H1 (cell line): ENCODE data around the gene MPP3. TPM values are rescaled to one million over a fixed set of nuclear protein-coding genes. Genes with fewer than 3 reads are reported as not detected.

ENCODE experiments used
- CTCF ChIA-PET: fragments of 300-600 bp; sonication (Branson Sonifier 250); formaldehyde crosslinking; loops from one replicate; lab custom pipeline; 2021; ENCODE audit not compliant: partially characterized antibody; lab: Charles Lee
- POLR2A ChIA-PET: fragments of 300-600 bp; sonication (Branson Sonifier 250); formaldehyde crosslinking; loops from one replicate; lab custom pipeline; 2021; ENCODE audit warnings: inconsistent platforms; ENCODE audit not compliant: partially characterized antibody; lab: Charles Lee
- DNase-seq, 2 experiments: peaks; one replicate each; pipeline versions ENCODE4 v3.0.0 to v3.0.0-alpha.2; 2010 to 2022; ENCODE audit warnings: low spot score in 2 of 2, low read depth in 1 of 2, mixed read lengths in 1 of 2
- FAIRE-seq: peaks from 2 replicates; lab custom pipeline; 2011; peaks lifted over from hg19 to GRCh38; lab: Jason Lieb, UNC
- H2AFZ ChIP-seq: 2 replicates; pipeline ENCODE4 v1.8.1; 2012; ENCODE audit warnings: low read length, inconsistent platforms
- H2AK5ac ChIP-seq: 2 replicates; pipeline ENCODE4 v1.6.1; 2013; ENCODE audit warnings: low read depth, low read length
- H2BK120ac ChIP-seq: replicated peaks from 2 replicates; pipeline ENCODE3; 2013; ENCODE audit warnings: low read depth, low read length, inconsistent platforms
- H2BK12ac ChIP-seq: 2 replicates; pipeline ENCODE4 v1.6.1; 2013; ENCODE audit warnings: low read depth, low read length
- H2BK15ac ChIP-seq: 2 replicates; pipeline ENCODE4 v1.6.1; 2013; ENCODE audit warnings: low read length
- H2BK20ac ChIP-seq: 2 replicates; pipeline ENCODE4 v1.6.1; 2013; ENCODE audit warnings: low read length
- H2BK5ac ChIP-seq: 2 replicates; pipeline ENCODE4 v1.6.1; 2013; ENCODE audit warnings: low read depth, low read length
- H3K14ac ChIP-seq: 2 replicates; pipeline ENCODE4 v1.6.1; 2013; ENCODE audit warnings: inconsistent platforms; ENCODE audit not compliant: insufficient read length
- H3K18ac ChIP-seq: 2 replicates; pipeline ENCODE4 v1.6.1; 2013; ENCODE audit warnings: low read length; ENCODE audit errors: extremely low read depth
- H3K23ac ChIP-seq: 2 replicates; pipeline ENCODE4 v1.6.1; 2013; ENCODE audit warnings: inconsistent platforms; ENCODE audit not compliant: insufficient read length
- H3K23me2 ChIP-seq: 2 replicates; pipeline ENCODE4 v1.6.1; 2013; ENCODE audit warnings: low read depth, low read length
- H3K27ac ChIP-seq: 2 replicates; pipeline ENCODE4 v1.6.1; 2011; ENCODE audit warnings: low read depth, low read length, inconsistent platforms
- H3K27me3 ChIP-seq, 4 experiments: replicated peaks in 1 of 4; 1 replicate in 1 of 4; 2 replicates in 3 of 4; pipeline versions ENCODE4 v1.6.1 to v1.8.1; 2011 to 2013; ENCODE audit warnings: low read length in 3 of 4, mild to moderate bottlenecking in 3 of 4, inconsistent platforms in 2 of 4, mixed read lengths in 2 of 4, moderate library complexity in 1 of 4; ENCODE audit not compliant: control insufficient read depth in 3 of 4, insufficient read depth in 3 of 4; ENCODE audit errors: extremely low read depth in 1 of 4
- H3K36me3 ChIP-seq, 4 experiments: 2 replicates each; pipeline versions ENCODE4 v1.6.1 to v1.8.1; 2011 to 2013; ENCODE audit warnings: mild to moderate bottlenecking in 4 of 4, low read length in 3 of 4, moderate library complexity in 2 of 4, control low read depth in 1 of 4, inconsistent platforms in 1 of 4; ENCODE audit not compliant: insufficient read depth in 4 of 4, control insufficient read depth in 2 of 4
- H3K4ac ChIP-seq: replicated peaks from 2 replicates; pipeline ENCODE3; 2013; ENCODE audit warnings: low read length, low read depth, mixed read lengths, inconsistent platforms; ENCODE audit not compliant: insufficient read length
- H3K4me1 ChIP-seq, 4 experiments: replicated peaks in 1 of 4; 1 replicate in 1 of 4; 2 replicates in 3 of 4; pipeline versions ENCODE4 v1.6.1 to v1.8.1; 2011 to 2013; ENCODE audit warnings: low read length in 3 of 4, inconsistent platforms in 2 of 4, mixed read lengths in 1 of 4; ENCODE audit not compliant: insufficient read depth in 4 of 4, control insufficient read depth in 3 of 4
- H3K4me2 ChIP-seq, 2 experiments: 2 replicates each; pipeline versions ENCODE4 v1.6.1 to v1.8.1; 2011 to 2013; ENCODE audit warnings: low read depth in 2 of 2, low read length in 2 of 2, control low read depth in 1 of 2, inconsistent platforms in 1 of 2, mild to moderate bottlenecking in 1 of 2; ENCODE audit not compliant: insufficient read depth in 1 of 2
- H3K4me3 ChIP-seq, 4 experiments: fragments of 200-600, 300-600 bp in 1 of 4; sonication (generic), shearing (Covaris generic), sonication (Bioruptor Twin) in 1 of 4; 2 replicates each; pipeline versions ENCODE4 v1.5.1 to v1.8.1; 2011 to 2016; ENCODE audit warnings: low read length in 4 of 4, low read depth in 3 of 4, control low read depth in 2 of 4, inconsistent platforms in 2 of 4, mild to moderate bottlenecking in 2 of 4, mixed read lengths in 1 of 4, moderate library complexity in 1 of 4; ENCODE audit not compliant: insufficient read depth in 2 of 4; ENCODE audit errors: extremely low read depth in 1 of 4
- H3K56ac ChIP-seq: replicated peaks from 2 replicates; pipeline ENCODE3; 2013; ENCODE audit warnings: low read depth, mild to moderate bottlenecking, mixed read lengths, low read length, inconsistent platforms; ENCODE audit not compliant: insufficient read length
- H3K79me1 ChIP-seq: 2 replicates; pipeline ENCODE4 v1.6.1; 2013; ENCODE audit warnings: low read depth, low read length, control low read depth
- H3K79me2 ChIP-seq, 2 experiments: 2 replicates each; pipeline versions ENCODE4 v1.6.1 to v1.8.1; 2012 to 2013; ENCODE audit warnings: low read length in 2 of 2, mild to moderate bottlenecking in 2 of 2, inconsistent platforms in 1 of 2; ENCODE audit not compliant: insufficient read depth in 2 of 2, control insufficient read depth in 1 of 2
- H3K9ac ChIP-seq, 4 experiments: replicated peaks in 1 of 4; 1 replicate in 1 of 4; 2 replicates in 3 of 4; pipeline versions ENCODE4 v1.6.1 to v1.8.1; 2011 to 2013; ENCODE audit warnings: low read depth in 3 of 4, low read length in 3 of 4, control low read depth in 2 of 4, mild to moderate bottlenecking in 2 of 4, moderate library complexity in 2 of 4, inconsistent platforms in 1 of 4; ENCODE audit errors: extremely low read depth in 1 of 4
- H3K9me3 ChIP-seq, 2 experiments: 2 replicates each; pipeline versions ENCODE4 v1.6.1 to v1.8.1; 2012 to 2013; ENCODE audit warnings: mild to moderate bottlenecking in 2 of 2, moderate library complexity in 2 of 2, control low read depth in 1 of 2, inconsistent platforms in 1 of 2, low read depth in 1 of 2, low read length in 1 of 2, mixed read lengths in 1 of 2; ENCODE audit not compliant: insufficient read depth in 2 of 2
- H4K20me1 ChIP-seq, 2 experiments: replicated peaks in 1 of 2; 2 replicates each; pipeline versions ENCODE3 to v1.8.1; 2011 to 2013; ENCODE audit warnings: inconsistent platforms in 2 of 2, low read length in 2 of 2, mild to moderate bottlenecking in 1 of 2; ENCODE audit not compliant: insufficient read depth in 2 of 2, control insufficient read depth in 1 of 2
- H4K5ac ChIP-seq: 2 replicates; pipeline ENCODE4 v1.6.1; 2013; ENCODE audit warnings: low read length, low read depth, mixed read lengths, inconsistent platforms; ENCODE audit not compliant: insufficient read length
- H4K8ac ChIP-seq: 2 replicates; pipeline ENCODE4 v1.8.0; 2013; ENCODE audit warnings: mild to moderate bottlenecking, moderate library complexity, low read length, inconsistent platforms; ENCODE audit not compliant: insufficient read depth; ENCODE audit errors: extremely low read depth
- H4K91ac ChIP-seq: replicated peaks from 2 replicates; pipeline ENCODE3; 2013; ENCODE audit warnings: low read length, mixed read lengths, inconsistent platforms; ENCODE audit not compliant: insufficient read length
- ASH2L ChIP-seq: fragments of 200-600, 300-600 bp; sonication (generic); IDR thresholded peaks from one replicate; pipeline ENCODE4 v1.7.1; 2017; ENCODE audit warnings: low read length
- BCL11A ChIP-seq, 2 experiments: IDR thresholded peaks; one replicate each; pipeline ENCODE4 v1.6.1; 2011; ENCODE audit warnings: low read depth in 2 of 2, low read length in 2 of 2, mild to moderate bottlenecking in 2 of 2
- EZH2 ChIP-seq: fragments of 200-600 bp; sonication (generic); IDR thresholded peaks from 2 replicates; pipeline ENCODE4 v1.7.1; 2012; ENCODE audit warnings: low read depth, mild to moderate bottlenecking, moderate library complexity, low read length, inconsistent platforms; ENCODE audit not compliant: severe bottlenecking
- RAD21 ChIP-seq, 2 experiments: IDR thresholded peaks in 1 of 2; conservative IDR thresholded peaks in 1 of 2; 2 replicates each; pipeline ENCODE4 v1.6.1; 2011; ENCODE audit warnings: low read depth in 2 of 2, low read length in 2 of 2, improper control_type of control experiment in 1 of 2, inconsistent platforms in 1 of 2, mild to moderate bottlenecking in 1 of 2, moderate library complexity in 1 of 2
- RXRA ChIP-seq: IDR thresholded peaks from 2 replicates; pipeline ENCODE4 v1.6.1; 2011; ENCODE audit warnings: low read depth, mild to moderate bottlenecking, low read length, moderate library complexity; ENCODE audit not compliant: insufficient read depth
- SP1 ChIP-seq: IDR thresholded peaks from 2 replicates; pipeline ENCODE4 v1.6.1; 2011; ENCODE audit warnings: low read depth, low read length
- WGBS, 2 experiments: shearing (Covaris generic) in 1 of 2; methylation state at CpG; one replicate each; pipeline versions ENCODE4 v1.1.6 to v1.1.7; 2013 to 2015; ENCODE audit warnings: low lambda C conversion rate in 2 of 2, mixed read lengths in 2 of 2, inconsistent platforms in 1 of 2, low coverage in 1 of 2, missing lambda C conversion rate in 1 of 2; ENCODE audit not compliant: insufficient replicate concordance in 2 of 2, insufficient coverage in 1 of 2, insufficient read length in 1 of 2; ENCODE audit errors: extremely low coverage in 1 of 2, missing lambda C conversion rate in 1 of 2; 5-methylcytosine and 5-hydroxymethylcytosine counted together
- polyA plus RNA-seq, 7 experiments: library from polyadenylated mRNA; depleted of rRNA in 3 of 7; stranded (reverse) in 5 of 7; unstranded in 2 of 7; fragments of >200 nt in 5 of 7; fragments of 200-250 nt in 2 of 7; gene quantifications; 1 replicate in 5 of 7; 2 replicates in 1 of 7; 4 replicates in 1 of 7; pipeline versions ENCODE4 v1.2.1 to v1.2.3, GENCODE V29; 2011 to 2013; ENCODE audit warnings: missing spikeins in 2 of 7, mixed read lengths in 2 of 7
- total RNA-seq: library from RNA; stranded (reverse); fragmentation: NEBNext Ultra II Directional; extraction: Animal tissue kit (Norgen Biotek cat#: 25700); gene quantifications from 2 replicates; pipeline ENCODE4 v1.2.1, GENCODE V29; 2021

MPP3 gene
- total and polyA plus RNA-seq, 2 of the 8 experiments (the other 6 are each of a cell fraction or from before 2014, with no cell fraction given): 3.1 to 6.1 TPM

GRCh38 chr17:43758497-43759174, 74.3 kb downstream of the MPP3 start, which contains the start of gene SOST:
TSS of gene SOST (minus strand) at chr17:43758791. CDS start at chr17:43758741, 50 bp downstream.
- no peak within 1 kb of the TSS for H3K56ac ChIP-seq
- 87% methylated on average over 21 of the region's 24 CpGs; no CpG with 5 or more reads in 1 of the 2 experiments for WGBS, 2 experiments
- H3K9ac ChIP-seq: no peak within 1 kb of the TSS
- H3K23ac ChIP-seq: no peak within 1 kb of the TSS
- H4K5ac ChIP-seq: no peak within 1 kb of the TSS
- no peak within 1 kb of the TSS for H3K4ac ChIP-seq
- H3K23me2 ChIP-seq: peaks cover 3% of the 10 kb centered on the region; the same call in 1 of the 2 replicates
- peak within 1 kb of the TSS; percentile 48 for H2BK120ac ChIP-seq
- no peaks in the 10 kb centered on the region for H4K20me1 ChIP-seq
- H2BK15ac ChIP-seq: peak within 1 kb of the TSS; percentile 55; the same call in 1 of the 2 replicates
- no peaks in the 10 kb centered on the region for H3K9me3 ChIP-seq
- peaks cover 0 to 30% (median 22%) of the 10 kb centered on the region in 4 experiments; a peak in 6 of 7 replicates for H3K27me3 ChIP-seq
- peak within 1 kb of the TSS; percentile 76 for H4K91ac ChIP-seq
- no peak within 1 kb of the TSS for H3K4me3 ChIP-seq
- no peak within 1 kb of the TSS for H3K14ac ChIP-seq
- no peak for FAIRE-seq
- no peak within 1 kb of the TSS for H3K4me2 ChIP-seq
- no peaks in the 10 kb centered on the region for H3K36me3 ChIP-seq
- CTCF ChIA-PET: interaction anchor here (0.6 to 22.9 kb wide), 15 partner anchors 9 to 183 kb away, joined by 3 to 969 read pairs (median 9); no protein-coding TSS in a partner anchor
- peak within 1 kb of the TSS; percentile 88; the same call in 1 of the 2 replicates for H2BK12ac ChIP-seq
- no peak within 1 kb of the TSS; the same call in 1 of the 2 replicates for H3K18ac ChIP-seq
- no peak for DNase-seq
- peak within 1 kb of the TSS; percentile 29 for H4K8ac ChIP-seq
- H2AFZ ChIP-seq: no peak within 1 kb of the TSS
- peak within 1 kb of the TSS; percentile 69; the same call in 1 of the 2 replicates for H2BK5ac ChIP-seq
- no peaks in the 10 kb centered on the region for H3K79me1 ChIP-seq
- no peaks in the 10 kb centered on the region for H3K79me2 ChIP-seq
- TF ChIP-seq EZH2 (no peak), ASH2L (no peak), BCL11A (IDR thresholded peaks at IDR 0.05; ENCODE audit: low read depth in 2 of 2, low read length in 2 of 2) (no peak), RXRA (no peak), SP1 (no peak), RAD21 (IDR thresholded peaks at IDR 0.05 in 1 of 2, conservative IDR thresholded peaks at IDR 0.05 in 1 of 2; ENCODE audit: low read depth in 2 of 2, low read length in 2 of 2) (no peak)
- H3K4me1 ChIP-seq: peaks cover 4 to 25% (median 8%) of the 10 kb centered on the region in 4 experiments; a peak in 6 of 7 replicates
- H2BK20ac ChIP-seq: peak within 1 kb of the TSS; percentile 93; the same call in 1 of the 2 replicates
- no peak within 1 kb of the TSS for H3K27ac ChIP-seq
- POLR2A ChIA-PET: interaction anchor here (2.2 to 2.9 kb wide), 3 partner anchors 56 to 62 kb away, joined by 7 to 9 read pairs (median 8); no protein-coding TSS in a partner anchor
- H2AK5ac ChIP-seq: 0 out of 2 replicates have a peak within 1 kb of the TSS, but pooled peaks have one; percentile 8
